ENCODE measurements around the gene CORO1C.
"Not testable (repeated sequence)": the region's sequence is repeated elsewhere in the genome, so short reads cannot be mapped to it uniquely, and the experiment has no call there.

The CORO1C gene

GRCh38 chr12:108629824-108630476 is 101.4 kb downstream of the CORO1C start:
- DNase-seq, result peak; percentile 85

GRCh38 chr12:108629151-108629550 is 102.2 kb downstream of the CORO1C start:
- no peak for DNase-seq

GRCh38 chr12:108627134-108627920 is 104.0 kb downstream of the CORO1C start:
- DNase-seq, result no peak

- no peak for DNase-seq
Measured at GRCh38 chr12:108625228-108625627, 106.1 kb downstream of the CORO1C start.

GRCh38 chr12:108623577-108623976 is 107.7 kb downstream of the CORO1C start:
- no peak for DNase-seq

- no peak for DNase-seq
Measured at GRCh38 chr12:108622921-108623514, 108.3 kb downstream of the CORO1C start.

GRCh38 chr12:108622421-108622820 is 108.9 kb downstream of the CORO1C start:
- no peak for DNase-seq

GRCh38 chr12:108621161-108621560 is 110.2 kb downstream of the CORO1C start:
- no peak for DNase-seq

GRCh38 chr12:108620236-108620879 is 111.0 kb downstream of the CORO1C start:
- DNase-seq, result no peak

- DNase-seq, result no peak
Measured at GRCh38 chr12:108619369-108620160, 111.8 kb downstream of the CORO1C start.

GRCh38 chr12:108618953-108619274 is 112.4 kb downstream of the CORO1C start:
- DNase-seq, result not testable (repeated sequence)

GRCh38 chr12:108618079-108618952 is 113.0 kb downstream of the CORO1C start:
- DNase-seq, result peak; percentile 92

- peak; percentile 87 for DNase-seq
Measured at GRCh38 chr12:108616941-108617858, 114.1 kb downstream of the CORO1C start.

- DNase-seq, result no peak
Measured at GRCh38 chr12:108616359-108616758, 115.0 kb downstream of the CORO1C start.

- DNase-seq, result no peak
Measured at GRCh38 chr12:108615918-108616317, 115.4 kb downstream of the CORO1C start.

GRCh38 chr12:108614639-108615038 is 116.7 kb downstream of the CORO1C start:
- no peak for DNase-seq

- DNase-seq, result no peak
Measured at GRCh38 chr12:108614041-108614440, 117.3 kb downstream of the CORO1C start.

- DNase-seq, result no peak
Measured at GRCh38 chr12:108613548-108613947, 117.8 kb downstream of the CORO1C start.

- no peak for DNase-seq
Measured at GRCh38 chr12:108612788-108613282, 118.5 kb downstream of the CORO1C start.

GRCh38 chr12:108611884-108612415 is 119.4 kb downstream of the CORO1C start:
- peak; percentile 85 for DNase-seq

Data from activated CD8-positive, alpha-beta memory T cell treated with anti-CD3 and anti-CD28 coated beads for 24 hours (primary cell).